Renal cortical epithelial cell (primary cell): ENCODE data around the gene FAM50B. TPM values are rescaled to one million over a fixed set of nuclear protein-coding genes. Genes with fewer than 3 reads are reported as not detected.

Source experiments
- DNase-seq: peaks from one replicate; pipeline ENCODE4 v3.0.0-alpha.2; 2011; ENCODE audit warnings: low read depth
- total RNA-seq: library from RNA; depleted of rRNA; stranded (reverse); fragments of >200 nt; gene quantifications from 2 replicates; pipeline ENCODE4 v1.2.3, GENCODE V29; 2014

The FAM50B gene
- total RNA-seq, 1 donor from 2014 or later = 12.6 TPM

- DNase-seq = no peak
These were observed 22.8 kb downstream of the FAM50B start for GRCh38 chr6:3871939-3872338.

- DNase-seq = no peak
These were observed 23.2 kb downstream of the FAM50B start for GRCh38 chr6:3872370-3872854.

GRCh38 chr6:3873051-3873450 is 23.9 kb downstream of the FAM50B start:
- no peak for DNase-seq

- DNase-seq = no peak
These were observed 24.9 kb downstream of the FAM50B start for GRCh38 chr6:3874069-3874468.

GRCh38 chr6:3875486-3875885 is 26.3 kb downstream of the FAM50B start:
- DNase-seq = no peak

- no peak for DNase-seq
These were observed 26.9 kb downstream of the FAM50B start for GRCh38 chr6:3876101-3876500.

- no peak for DNase-seq
These were observed 27.7 kb downstream of the FAM50B start for GRCh38 chr6:3876866-3877265.

GRCh38 chr6:3878048-3878666 is 29.0 kb downstream of the FAM50B start:
- no peak for DNase-seq

- no peak for DNase-seq
These were observed 30.2 kb downstream of the FAM50B start for GRCh38 chr6:3879194-3879952.

GRCh38 chr6:3881711-3882421 is 32.7 kb downstream of the FAM50B start:
- no peak for DNase-seq

GRCh38 chr6:3882431-3882830 is 33.3 kb downstream of the FAM50B start:
- no peak for DNase-seq

GRCh38 chr6:3882866-3883265 is 33.7 kb downstream of the FAM50B start:
- peak; percentile 15 for DNase-seq

GRCh38 chr6:3884007-3884745 is 35.0 kb downstream of the FAM50B start:
- peak; percentile 60 for DNase-seq

GRCh38 chr6:3885262-3886036 is 36.3 kb downstream of the FAM50B start:
- DNase-seq = peak; percentile 16

GRCh38 chr6:3887150-3887700 is 38.1 kb downstream of the FAM50B start:
- DNase-seq = peak; percentile 39

GRCh38 chr6:3888153-3888957 is 39.2 kb downstream of the FAM50B start:
- DNase-seq = no peak

- no peak for DNase-seq
These were observed 40.9 kb downstream of the FAM50B start for GRCh38 chr6:3890047-3890446.

GRCh38 chr6:3891883-3892282 is 42.7 kb downstream of the FAM50B start:
- no peak for DNase-seq

GRCh38 chr6:3892603-3893002 is 43.4 kb downstream of the FAM50B start:
- DNase-seq = no peak

- no peak for DNase-seq
These were observed 44.3 kb downstream of the FAM50B start for GRCh38 chr6:3893487-3893886.
